Heart left ventricle (tissue), 13 donors: ENCODE results near the gene MAML3.

Source experiments
- POLR2A ChIP-seq, 2 donors: fragments of 450-650 bp; IDR thresholded peaks; one replicate each; pipeline ENCODE4 v1.6.1; 2017; ENCODE audit warnings: antibody characterized with exemption in 2 of 2, mild to moderate bottlenecking in 2 of 2, moderate library complexity in 2 of 2
- TF ChIP-seq, protein P1 (sequence below), 12 donors: fragments of 200-600 bp; sonication (generic) in 4 of 12; IDR thresholded peaks; one replicate each; pipeline versions ENCODE4 v1.5.0 to v1.8.0; 2018 to 2022; ENCODE audit warnings: antibody characterized with exemption in 12 of 12, mild to moderate bottlenecking in 5 of 12
- donor health status: ischemic (EF 13 %, LVEDD 7.1; RV severe dilation, severe dysfunction).
- donor health status: DM: no; HTN: yes; CAD: no.
- donor health status: DM: no; HTN: no; CAD: no.
- donor health status: ischemic (EF 25% LVEDD 6.9; RV normal size, moderate dysfunction).
- donor health status: ischemic (EF 25% LVEDD 5.7; RV mildly dilated, moderate dysfunction).
- donor health status: ischemic (EF 35%, LVEDD 5.7; RV mildly dilated, moderate dysfunction).
- donor health status: nonischemic (EF 11% LVEDD 7.7; RV severe dilation, severe dysfunction).
- donor health status: DM: yes; HTN: yes; CAD: no.
- donor health status: PGD.
- donor health status: ischemic (EF 29% LVEDD 5.4; RV normal size, mild dysfunction).
- donor health status: nonischemic (EF 23%, LVEDD 6.1; RV moderate dilation, normal function).

DNA sequence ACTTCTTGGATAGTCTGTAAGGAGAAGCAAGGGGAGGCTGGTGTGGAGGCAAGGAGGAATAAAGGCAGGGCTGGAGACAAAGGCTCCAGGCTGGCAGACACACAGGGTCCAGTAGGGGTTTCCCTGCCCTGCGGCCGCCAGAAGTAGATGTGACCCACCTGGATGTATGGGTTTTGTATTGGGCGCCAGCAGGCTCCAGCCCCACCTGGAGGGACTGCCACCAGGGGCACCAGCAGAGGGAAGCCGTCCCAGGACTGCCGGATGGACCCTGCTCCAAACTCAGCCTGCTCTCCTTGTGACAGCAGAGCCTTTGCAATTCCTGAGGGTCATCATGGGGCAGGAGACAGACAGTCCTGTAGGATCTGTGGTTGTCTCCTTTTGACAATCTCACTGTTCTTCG is 435.6 kb downstream of the MAML3 start:
- TF ChIP-seq, protein P1, sequence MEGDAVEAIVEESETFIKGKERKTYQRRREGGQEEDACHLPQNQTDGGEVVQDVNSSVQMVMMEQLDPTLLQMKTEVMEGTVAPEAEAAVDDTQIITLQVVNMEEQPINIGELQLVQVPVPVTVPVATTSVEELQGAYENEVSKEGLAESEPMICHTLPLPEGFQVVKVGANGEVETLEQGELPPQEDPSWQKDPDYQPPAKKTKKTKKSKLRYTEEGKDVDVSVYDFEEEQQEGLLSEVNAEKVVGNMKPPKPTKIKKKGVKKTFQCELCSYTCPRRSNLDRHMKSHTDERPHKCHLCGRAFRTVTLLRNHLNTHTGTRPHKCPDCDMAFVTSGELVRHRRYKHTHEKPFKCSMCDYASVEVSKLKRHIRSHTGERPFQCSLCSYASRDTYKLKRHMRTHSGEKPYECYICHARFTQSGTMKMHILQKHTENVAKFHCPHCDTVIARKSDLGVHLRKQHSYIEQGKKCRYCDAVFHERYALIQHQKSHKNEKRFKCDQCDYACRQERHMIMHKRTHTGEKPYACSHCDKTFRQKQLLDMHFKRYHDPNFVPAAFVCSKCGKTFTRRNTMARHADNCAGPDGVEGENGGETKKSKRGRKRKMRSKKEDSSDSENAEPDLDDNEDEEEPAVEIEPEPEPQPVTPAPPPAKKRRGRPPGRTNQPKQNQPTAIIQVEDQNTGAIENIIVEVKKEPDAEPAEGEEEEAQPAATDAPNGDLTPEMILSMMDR (IDR thresholded peaks at IDR 0.05), result no peak
- TF ChIP-seq POLR2A (IDR thresholded peaks at IDR 0.05), result no peak
